GM18508 (cell line): ENCODE results near the gene EAF1.
"Not testable (repeated sequence)": the region's sequence is repeated elsewhere in the genome, so short reads cannot be mapped to it uniquely, and the experiment has no call there.

ENCODE experiments used
- ATAC-seq: cut with Tn5 transposase; IDR thresholded peaks from one replicate; pipeline ENCODE4 v1.9.1; 2021; ENCODE audit warnings: moderate number of reproducible peaks; ENCODE audit not compliant: insufficient read depth, unreplicated experiment

The EAF1 gene

DNA sequence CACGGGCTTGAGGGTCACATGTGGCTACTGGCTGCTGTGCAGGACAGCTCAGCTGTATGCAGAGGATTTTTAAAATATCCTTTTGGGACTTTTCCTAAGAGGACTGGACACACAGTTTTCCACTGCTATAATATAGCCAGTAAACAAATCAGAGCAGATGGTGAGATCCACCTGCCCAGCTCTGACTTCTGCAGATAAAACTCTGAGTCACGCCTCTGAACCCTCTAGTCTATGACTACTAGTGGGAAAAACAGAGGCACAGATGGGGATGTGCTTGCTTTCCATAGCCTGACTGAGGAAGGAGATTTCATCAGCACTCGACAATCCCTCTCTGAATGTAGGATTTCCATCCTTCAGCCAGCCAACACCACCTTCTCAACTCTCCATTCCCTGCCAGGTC lies 49.0 kb downstream of the EAF1 start:
- ATAC-seq, result no peak

DNA sequence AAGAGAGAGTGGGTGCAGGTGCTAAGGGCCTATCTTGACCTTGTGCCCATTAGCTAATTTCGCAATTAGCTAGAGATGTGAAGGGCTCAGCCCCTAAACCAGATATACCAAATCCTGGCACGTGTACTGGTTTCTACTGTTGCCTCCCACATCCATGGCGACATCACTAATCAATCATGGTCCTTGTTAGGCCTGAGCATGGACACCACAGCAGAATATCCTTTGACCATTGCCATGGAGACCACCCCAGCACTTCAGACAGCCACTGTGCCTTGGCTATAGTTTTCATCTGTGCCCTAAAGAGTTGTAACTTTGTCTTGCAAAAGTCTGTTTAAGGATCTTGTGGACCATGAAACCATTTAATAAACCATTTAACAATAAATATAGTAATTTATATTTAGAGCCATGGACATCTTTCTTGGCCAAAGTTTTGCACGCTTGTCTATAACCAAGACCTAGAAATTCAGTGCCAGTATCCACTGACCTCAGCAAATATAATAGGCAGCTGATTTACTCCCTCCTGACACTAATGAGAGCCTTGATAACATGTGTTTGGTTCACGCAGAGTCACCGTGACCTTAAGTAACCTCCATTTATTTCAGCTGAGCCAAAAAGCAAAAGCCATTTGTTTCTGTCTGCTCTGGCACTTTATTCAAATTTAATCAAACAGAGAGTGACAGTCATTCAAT lies 50.7 kb downstream of the EAF1 start:
- ATAC-seq, result no peak

DNA sequence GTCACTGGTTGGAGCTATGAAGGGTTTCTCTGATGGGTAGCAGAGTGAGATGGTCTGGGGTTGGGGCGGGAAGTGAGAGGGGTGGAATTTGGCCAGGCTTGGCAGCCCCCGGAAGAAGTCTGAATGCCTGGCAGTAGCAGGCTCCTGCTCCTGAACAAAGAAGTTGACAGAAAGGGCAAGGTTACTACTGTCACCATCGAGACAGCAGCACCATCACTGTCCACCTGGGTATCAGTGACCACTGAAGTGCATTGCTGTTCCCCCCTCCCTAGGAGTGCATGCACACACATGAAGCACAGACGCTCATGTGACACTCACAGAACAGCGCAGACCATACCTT lies 51.2 kb downstream of the EAF1 start:
- no peak for ATAC-seq

DNA sequence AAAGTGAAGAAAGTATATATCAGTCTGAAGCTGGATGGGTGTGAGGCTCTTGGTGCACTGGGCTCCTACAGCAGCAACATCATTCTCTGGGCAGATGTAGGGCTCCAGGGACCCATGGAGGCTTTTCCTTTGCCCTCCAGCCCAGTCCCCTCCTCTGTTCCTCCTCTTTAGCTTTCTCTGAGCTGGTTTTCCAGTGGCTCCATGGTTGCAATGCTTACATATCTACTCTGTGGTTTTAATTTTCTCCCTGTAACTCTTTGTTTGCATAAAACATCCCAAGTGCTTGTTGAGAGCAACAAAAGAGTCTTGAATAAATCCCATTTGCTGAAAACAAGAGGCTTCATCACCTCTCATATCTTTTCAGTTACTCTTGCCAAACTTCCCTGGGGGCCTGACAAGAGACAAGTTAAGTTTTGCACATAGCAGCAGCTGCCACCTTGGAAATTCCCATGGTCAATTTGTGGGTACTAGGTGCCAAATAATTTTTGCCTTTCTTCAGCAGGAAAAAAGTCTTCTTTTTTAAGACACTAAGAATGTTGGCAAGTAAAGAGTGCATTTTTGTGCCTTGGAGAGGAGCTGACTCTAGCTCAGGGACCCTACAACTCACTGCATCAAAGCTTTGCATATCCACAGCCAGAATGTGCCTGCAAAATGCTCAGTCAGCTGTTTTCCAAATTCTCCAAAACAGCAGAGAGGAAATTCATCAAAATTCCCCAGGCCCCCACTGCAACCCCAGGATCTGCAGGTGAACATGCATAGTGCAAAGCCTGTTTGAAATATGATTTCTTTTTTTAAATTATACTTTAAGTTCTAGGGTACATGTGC lies 52.2 kb downstream of the EAF1 start:
- ATAC-seq, result no peak

DNA sequence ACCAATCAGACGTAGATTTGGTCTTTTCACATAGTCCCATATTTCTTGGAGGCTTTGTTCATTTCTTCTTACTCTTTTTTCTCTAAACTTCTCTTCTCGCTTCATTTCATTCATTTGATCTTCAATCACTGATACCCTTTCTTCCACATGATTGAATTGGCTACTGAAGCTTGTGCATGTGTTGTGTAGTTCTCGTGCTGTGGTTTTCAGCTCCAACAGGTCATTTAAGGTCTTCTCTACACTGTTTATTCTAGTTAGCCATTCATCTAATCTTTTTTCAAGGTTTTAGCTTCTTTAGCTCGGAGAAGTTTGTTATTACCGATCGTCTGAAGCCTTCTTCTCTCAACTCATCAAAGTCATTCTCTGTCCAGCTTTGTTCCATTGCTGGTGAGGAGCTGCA lies 57.2 kb downstream of the EAF1 start:
- not testable (repeated sequence) for ATAC-seq

DNA sequence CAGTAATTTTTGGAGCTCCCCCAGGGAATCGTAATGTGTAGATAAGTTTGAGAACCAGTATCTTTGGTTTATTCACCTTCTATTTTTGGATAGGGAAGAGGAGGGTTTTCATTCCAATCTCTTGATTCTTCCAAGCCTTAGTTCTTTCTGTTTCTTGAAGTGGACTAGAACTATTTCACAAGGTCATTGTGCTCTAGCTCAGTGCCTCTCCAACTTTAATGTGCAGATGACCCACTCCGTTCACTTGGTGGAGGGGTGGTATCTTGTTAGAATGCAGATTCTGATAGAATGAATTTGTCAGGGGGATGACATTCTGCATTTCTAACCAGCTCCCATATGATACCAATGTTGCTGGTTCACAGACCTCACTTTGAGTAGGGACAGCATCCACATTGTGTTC lies 58.6 kb downstream of the EAF1 start:
- no peak for ATAC-seq

DNA sequence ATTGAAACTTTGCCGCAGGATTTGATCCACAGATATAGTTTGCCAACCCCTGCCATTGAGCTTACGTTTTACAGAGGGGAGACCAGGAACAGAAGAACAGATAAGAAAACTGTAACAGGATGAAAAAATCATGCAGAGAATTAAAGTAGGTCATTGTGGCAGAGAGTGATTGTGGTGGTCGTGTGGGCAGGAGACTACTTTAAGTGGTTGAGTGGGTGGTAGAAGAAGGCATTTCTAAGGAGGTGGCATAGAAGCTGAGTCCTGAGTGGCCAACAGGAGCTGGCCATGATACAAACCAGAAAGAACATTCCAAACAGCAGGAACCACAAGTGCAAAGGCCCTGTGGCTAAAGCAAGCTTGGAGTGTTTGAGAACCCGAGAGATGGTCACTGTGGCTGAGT lies 59.6 kb downstream of the EAF1 start:
- no peak for ATAC-seq

DNA sequence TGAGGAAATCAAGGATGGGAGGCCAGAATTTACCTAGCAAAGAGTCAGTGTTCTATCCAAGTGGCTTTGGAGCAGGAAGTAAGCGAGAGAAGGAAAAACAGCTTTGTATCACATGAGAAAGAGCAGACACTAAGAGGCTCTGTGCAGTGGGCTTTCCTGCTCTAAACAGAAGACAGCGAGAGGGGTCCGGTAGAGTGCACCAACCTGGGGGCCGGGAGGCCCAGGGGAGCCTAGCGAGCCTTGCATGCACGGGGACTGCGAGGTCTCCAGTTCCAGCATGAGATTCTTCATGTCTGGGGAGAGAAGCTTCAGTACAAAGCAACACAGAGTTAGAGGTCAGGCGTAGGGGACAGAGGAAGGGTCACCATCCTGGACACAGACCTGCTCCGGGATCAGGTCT lies 60.6 kb downstream of the EAF1 start:
- ATAC-seq, result no peak

DNA sequence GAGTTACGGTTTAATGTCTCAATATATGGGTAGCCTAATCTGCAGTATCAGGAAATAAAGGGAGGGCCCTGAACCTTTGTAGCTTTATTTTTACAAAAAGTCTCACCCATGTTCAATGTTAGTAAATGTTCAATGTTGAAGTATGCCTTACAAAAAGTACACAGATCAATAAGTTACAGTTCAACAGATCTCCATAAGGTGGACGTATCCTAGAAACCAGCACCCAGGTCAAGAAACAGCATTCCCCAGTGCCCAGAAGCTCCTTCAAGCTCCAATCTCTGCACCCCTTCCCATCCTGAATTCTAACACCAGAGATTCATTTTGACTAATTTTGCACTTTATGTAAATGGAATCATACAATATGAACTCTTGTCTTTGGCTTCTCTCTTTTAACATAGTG lies 62.8 kb downstream of the EAF1 start:
- ATAC-seq, result no peak

DNA sequence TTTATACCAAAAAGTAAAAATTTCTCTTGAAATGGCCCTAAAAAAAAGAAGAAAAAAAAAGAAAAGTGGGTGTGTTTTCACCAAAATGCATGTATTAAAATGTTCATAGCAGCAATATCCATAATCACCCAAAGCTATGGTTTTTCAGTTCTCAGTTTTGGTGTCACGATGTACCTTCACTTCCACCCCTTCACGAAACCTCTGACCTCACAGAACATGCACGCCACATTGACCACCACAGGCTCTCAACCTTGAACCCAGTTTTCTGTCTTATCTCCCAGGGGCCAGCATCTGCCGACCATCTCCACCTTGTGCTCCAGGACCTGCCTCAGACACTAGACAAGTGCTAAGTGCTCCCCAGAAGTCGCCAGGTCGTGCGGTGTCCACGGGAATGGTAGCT lies 63.7 kb downstream of the EAF1 start:
- no peak for ATAC-seq
